ENCODE results near the gene CYB5D1.

GRCh38 chr17:7864995-7865650, 7.3 kb downstream of the CYB5D1 start:
- TF ChIP-seq CTCF (conservative IDR thresholded peaks at IDR 0.05; ENCODE audit: low read length) (no peak), EZH2phosphoT487 (IDR thresholded peaks at IDR 0.05; ENCODE audit: borderline replicate concordance, low read depth, low read length) (no peak)

All from OCI-LY7 (cell line).